Activated T-cell treated with anti-CD3 and anti-CD28 coated beads for 48 hours (primary cell): ENCODE results near the gene SDCBP2.

Experiments
- DNase-seq: peaks from one replicate; pipeline ENCODE4 v3.0.0-alpha.2; 2020; ENCODE audit warnings: low read depth

Gene SDCBP2

GRCh38 chr20:1328680-1329330 lies at the start of gene SDCBP2:
Gene SDCBP2 (minus strand): TSS chr20:1329139. CDS start chr20:1320416, 8,723 bp downstream.
- DNase-seq, result no peak

DNA sequence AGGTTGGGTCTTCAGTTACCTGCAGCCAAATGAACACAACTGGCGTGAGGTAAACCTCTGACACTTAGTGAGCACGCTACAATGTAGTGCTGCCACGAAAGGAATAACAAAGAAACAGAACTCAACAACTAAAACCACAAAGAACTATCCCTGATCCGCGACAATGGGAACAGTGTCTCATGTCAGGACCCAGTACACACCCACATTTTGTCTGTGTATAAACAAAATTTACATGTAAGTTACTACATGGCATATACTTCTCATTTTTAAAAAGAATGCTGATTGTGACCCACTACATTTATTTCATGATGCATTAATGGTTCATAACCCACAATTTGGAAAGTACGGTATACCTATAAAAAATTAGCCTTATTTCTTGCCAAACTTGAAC lies 49.8 kb upstream of the SDCBP2 start:
- DNase-seq, result no peak

- DNase-seq, result peak; percentile 32
These were observed 49.2 kb upstream of the SDCBP2 start for GRCh38 chr20:1377984-1378734.

GRCh38 chr20:1377341-1377871 lies 48.5 kb upstream of the SDCBP2 start:
- DNase-seq, result no peak

DNA sequence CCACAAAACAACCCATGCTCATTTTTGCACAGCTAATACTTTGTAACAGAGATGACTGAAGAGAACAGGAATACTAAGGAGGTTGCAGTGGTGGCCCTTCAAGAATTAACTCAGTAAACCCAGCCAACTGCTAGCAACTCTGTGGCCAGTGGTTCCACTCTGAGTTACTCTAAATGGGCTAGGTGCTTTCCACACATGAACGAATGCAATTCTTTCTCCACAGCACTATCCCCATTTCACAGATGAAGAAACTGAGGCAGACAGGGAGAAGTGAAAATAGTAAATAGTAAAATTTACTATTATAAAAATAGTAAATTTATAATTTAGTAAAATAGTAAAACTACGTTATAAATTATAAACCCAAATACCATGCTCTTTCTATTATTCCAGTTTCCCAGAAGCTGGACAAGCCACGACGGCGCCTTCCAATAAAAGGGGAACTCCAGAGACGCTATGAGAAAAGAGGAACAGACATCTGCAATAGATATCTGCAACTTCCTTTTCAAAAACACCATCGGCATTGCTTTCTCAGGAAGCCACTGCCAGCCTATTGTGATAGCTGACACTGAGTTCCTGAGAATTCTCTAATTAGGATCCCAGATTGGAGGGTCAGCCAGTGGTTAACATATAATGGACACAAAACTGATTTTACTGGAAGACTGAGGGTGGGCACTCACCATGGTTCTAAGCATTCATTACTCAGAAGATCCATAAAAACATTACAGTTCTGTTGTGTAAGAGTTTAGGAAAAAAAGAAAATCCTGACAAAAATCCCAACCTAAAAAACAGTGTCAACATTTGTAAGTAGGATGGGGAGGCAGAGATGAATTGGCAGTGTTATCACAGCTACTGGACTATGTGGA lies 47.7 kb upstream of the SDCBP2 start:
- DNase-seq, result no peak

DNA sequence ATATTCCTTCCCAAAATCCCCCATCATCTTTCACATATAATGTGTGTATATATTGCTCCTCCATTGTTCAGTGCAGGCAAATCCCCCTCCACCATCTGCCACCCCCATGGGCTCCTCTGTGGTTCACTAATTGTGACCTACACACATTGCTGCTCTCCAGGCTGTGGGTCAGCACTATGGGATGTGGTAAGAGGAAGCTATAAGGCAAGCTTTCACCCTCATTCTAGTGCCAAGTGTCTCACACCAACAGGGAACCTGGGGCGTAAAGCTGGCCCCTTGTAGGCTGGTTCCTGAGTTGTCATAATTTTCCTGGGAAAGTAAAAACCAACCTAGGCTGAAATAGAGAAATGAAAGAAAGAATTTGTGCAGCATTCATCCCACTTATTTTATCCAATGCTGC lies 47.1 kb upstream of the SDCBP2 start:
- DNase-seq, result no peak

DNA sequence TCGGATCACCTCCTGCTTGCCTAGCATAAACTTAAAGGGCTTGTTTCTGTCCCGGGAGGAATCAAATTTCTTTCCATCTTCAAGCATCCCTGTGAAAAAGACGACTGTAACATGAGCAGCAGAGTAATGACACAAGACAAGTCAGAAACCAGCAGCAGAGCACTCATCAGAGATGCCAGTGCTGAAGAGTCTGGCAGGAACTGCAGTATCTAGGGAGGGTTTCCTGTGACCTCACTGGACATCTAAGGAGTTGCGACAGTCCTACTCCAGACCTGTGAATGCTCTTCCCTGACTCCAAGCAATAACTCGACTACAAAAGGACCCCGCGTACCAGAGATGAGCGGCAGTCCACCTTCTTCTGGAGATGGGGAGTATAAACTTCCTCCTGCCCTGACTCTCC lies 46.6 kb upstream of the SDCBP2 start:
- DNase-seq, result no peak

- DNase-seq, result no peak
These were observed 45.3 kb upstream of the SDCBP2 start for GRCh38 chr20:1374246-1374645.

DNA sequence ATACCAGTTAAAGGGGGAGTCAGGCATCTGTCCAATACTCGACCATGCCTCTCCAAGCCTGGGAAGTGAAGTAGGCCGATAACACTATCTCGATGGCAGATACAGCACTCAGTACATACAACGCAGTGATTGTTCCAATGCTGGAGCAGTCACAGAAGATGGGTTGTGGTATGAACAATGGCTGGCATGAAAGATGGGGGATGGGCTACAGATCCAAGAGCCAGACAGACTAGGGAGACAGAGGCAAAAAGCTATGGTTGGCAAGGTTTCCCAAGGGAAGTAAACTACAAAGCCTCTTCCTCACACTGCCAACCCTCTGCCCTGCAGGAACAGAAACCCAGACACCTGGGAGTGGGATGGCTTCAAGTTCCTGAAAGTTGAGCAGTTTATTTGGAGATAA lies 44.7 kb upstream of the SDCBP2 start:
- DNase-seq, result no peak

- no peak for DNase-seq
These were observed 44.1 kb upstream of the SDCBP2 start for GRCh38 chr20:1373036-1373435.

- no peak for DNase-seq
These were observed 43.0 kb upstream of the SDCBP2 start for GRCh38 chr20:1371830-1372539.

- DNase-seq, result no peak
These were observed 42.4 kb upstream of the SDCBP2 start for GRCh38 chr20:1371202-1371782.

DNA sequence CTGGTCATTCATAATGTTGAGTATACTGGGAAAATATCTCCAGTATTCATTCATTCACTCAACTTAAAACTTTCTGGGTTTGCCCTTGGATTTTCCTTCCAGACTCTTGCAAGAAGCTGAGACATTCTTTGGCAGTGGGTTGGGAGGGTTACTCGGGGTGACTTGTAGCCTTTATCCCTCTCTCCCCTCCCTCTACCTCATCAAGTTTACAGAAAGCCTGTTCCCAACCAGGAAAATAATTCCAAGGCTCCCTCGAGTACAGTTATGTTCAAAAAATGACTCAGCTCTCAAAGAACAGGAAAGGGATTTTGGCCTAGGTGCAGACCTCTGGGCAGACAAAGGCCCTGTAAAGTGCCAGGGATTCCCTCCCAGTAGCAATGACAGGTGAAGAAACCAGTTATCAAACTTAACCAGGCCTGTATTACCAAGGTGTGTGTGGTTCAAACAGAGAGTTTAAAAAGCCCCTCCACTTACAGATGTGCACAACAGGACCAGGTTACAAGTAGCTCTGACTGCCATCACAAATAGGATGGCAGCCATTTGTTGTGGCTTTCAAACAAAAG lies 41.7 kb upstream of the SDCBP2 start:
- no peak for DNase-seq

DNA sequence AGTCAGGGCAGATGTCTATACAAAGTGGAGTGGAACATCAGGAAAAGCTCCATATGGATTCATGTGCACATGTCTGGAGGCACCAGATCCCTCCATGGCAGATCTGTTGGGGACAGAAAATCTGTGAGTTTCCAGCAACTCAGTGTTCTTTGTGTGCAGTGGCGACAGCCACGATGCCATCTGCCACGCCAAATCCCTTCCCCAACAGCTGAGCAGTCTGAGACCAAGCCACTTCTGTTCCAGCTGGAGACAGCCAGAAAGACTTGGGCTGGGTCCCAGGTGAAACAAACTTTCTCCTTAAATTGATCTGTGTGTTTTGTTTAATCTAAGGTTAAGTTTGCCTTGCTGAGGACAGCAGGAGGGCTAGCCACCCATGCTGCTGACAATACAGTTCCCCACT lies 41.0 kb upstream of the SDCBP2 start:
- DNase-seq, result no peak

GRCh38 chr20:1368448-1369199 lies 39.7 kb upstream of the SDCBP2 start:
- no peak for DNase-seq

GRCh38 chr20:1367479-1367878 lies 38.5 kb upstream of the SDCBP2 start:
- DNase-seq, result no peak

- no peak for DNase-seq
These were observed 35.2 kb upstream of the SDCBP2 start for GRCh38 chr20:1364106-1364505.

- DNase-seq, result no peak
These were observed 34.6 kb upstream of the SDCBP2 start for GRCh38 chr20:1363522-1363921.

DNA sequence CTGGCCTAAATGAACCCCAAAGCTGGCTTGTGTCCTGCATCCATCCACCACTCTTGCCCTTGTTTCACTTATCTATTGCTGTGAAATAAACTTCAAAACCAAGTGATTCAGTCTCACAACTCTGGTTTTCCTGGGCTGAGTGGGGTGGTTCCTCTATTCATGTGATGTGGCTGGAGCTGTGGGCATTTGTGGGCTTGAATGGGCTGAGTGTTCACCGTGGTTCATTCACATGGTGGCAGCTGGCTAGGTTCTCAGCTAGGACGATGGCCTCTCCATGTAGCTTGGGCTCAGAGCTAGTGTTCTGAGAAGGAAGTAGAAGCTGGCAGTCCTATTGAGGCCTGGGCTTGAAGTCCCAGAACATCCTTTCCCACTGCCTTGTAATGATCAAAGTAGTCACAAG lies 33.5 kb upstream of the SDCBP2 start:
- no peak for DNase-seq

DNA sequence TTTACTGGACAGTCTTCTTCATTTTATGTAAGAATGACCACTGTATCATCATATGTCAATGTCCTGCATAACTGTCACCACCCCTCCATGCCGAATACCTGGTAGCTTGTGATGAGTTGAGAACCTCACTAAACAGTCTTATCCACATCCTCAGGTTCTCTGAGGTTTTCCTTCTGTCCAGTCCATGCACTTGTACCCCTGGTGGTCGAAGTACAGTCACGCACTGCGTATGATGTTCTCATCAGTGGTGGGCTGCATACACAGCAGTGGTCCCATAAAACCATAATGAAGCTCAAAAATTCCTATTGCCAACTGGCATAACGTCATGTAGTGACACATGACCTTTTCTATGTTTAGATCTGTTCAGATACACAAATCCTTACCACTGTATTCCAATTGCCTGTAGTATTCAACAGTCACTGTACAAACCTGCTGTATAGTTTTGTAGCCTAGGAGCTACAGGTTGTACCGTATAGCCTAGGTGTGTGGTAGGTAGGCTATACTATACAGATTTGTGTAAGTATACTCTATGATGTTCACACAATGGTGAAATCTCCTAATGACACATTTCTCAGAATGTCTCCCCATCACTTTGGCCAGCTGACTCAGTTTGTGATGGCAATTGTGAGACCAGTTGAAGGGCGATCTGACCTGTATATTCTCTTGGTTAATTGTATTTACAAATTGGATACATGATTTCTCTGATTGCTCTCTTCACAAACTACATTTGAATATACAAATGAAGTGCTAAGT lies 31.3 kb upstream of the SDCBP2 start:
- DNase-seq, result no peak
